Measurements from ENCODE around the gene RNASE3.
A peak's percentile ranks its signal among the peaks of the same experiment; 100 is the strongest.
"Not testable (repeated sequence)": the region's sequence is repeated elsewhere in the genome, so short reads cannot be mapped to it uniquely, and the experiment has no call there.

The RNASE3 gene

GRCh38 chr14:20891126-20891825 lies at the start of gene RNASE3:
RNASE3 (plus strand) TSS chr14:20891385; CDS start chr14:20891687, 302 bp downstream.
- not testable (repeated sequence) for DNase-seq (ENCODE audit: low read depth)

DNA sequence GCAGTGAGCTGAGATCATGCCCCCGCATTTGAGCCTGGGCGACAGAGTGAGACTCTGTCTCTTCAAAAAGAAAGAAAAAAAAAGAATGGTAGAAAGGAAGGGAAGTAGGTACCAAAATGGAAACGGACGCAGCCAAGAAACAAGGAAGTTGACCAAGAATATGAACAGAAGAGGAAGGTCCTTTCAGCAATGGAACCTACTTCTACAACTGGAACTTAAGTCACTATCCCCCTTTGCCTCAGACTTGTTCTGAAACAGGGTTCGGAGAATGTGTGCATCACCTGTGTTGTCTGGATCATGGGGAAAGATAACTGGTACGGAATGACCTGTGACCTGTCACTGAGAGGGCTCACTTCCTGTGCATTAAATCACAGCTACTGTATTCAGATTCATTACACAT lies 44.6 kb upstream of the RNASE3 start:
- no peak for DNase-seq (ENCODE audit: low read depth)

DNA sequence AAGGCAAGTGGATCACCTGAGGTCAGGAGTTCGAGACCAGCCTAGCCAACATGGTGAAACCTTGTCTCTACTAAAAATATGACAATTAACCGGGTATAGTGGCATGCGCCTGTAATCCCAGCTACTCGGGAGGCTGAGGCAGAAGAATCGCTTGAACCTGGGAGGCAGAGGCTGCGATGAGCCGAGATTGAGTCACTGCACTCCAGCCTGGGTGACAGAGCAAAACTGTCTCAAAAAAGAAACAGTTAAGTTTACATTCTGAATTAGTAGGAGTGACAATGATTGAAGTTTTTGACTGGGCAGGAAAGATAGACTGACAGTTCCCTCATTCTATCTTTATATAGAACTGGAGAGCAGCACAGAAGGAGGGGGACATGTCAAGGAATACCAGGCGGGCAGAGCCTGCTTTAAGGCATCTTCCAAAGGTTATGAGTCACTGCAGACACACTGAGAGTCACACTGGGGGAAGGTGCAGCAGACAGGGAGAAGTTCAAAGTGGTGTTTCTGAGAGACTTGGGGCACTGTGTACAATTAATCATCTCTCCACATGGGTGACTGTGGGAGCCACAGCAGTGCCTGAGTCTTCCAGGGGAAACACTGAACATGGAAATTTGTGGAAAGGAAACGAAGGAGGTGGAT lies 42.8 kb upstream of the RNASE3 start:
- no peak for DNase-seq (ENCODE audit: low read depth)

- no peak for DNase-seq (ENCODE audit: low read depth)
Measured at GRCh38 chr14:20848955-20849570, 42.1 kb upstream of the RNASE3 start.

- no peak for DNase-seq (ENCODE audit: low read depth)
Measured at GRCh38 chr14:20853042-20853441, 38.1 kb upstream of the RNASE3 start.

DNA sequence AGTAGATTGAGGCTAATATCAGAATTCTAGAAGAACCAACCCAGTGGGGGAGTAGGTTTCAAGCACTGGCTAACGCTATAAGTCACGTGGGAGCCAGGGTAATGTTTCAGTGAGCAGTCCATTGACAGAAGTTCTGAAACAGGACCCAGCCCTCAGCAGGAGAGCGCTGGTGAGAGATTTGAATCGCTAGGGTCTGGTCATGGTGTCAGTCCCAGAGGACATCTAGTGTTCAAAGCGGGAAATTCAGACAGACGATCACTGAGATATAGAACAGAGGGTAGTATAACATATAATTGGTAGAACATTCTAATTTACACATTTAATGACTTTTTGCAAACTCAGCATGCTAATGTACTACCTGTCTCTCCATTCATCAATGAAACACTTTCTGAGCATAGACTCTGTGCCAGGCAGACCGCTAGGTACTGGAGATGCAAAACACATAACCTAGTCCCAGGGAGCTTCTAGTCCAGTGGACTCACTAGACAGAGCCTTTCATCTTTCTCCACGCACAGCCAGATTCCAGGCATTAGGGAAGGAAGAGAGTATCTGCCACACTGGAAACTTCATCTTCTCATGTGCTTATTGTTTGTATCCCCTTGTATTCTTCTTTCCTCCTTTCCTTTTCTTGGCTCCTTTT lies 35.4 kb upstream of the RNASE3 start:
- peak; percentile 1 for DNase-seq (ENCODE audit: low read depth)

GRCh38 chr14:20857207-20857606 lies 34.0 kb upstream of the RNASE3 start:
- no peak for DNase-seq (ENCODE audit: low read depth)

GRCh38 chr14:20857630-20858261 lies 33.4 kb upstream of the RNASE3 start:
- DNase-seq (ENCODE audit: low read depth), result peak; percentile 15

DNA sequence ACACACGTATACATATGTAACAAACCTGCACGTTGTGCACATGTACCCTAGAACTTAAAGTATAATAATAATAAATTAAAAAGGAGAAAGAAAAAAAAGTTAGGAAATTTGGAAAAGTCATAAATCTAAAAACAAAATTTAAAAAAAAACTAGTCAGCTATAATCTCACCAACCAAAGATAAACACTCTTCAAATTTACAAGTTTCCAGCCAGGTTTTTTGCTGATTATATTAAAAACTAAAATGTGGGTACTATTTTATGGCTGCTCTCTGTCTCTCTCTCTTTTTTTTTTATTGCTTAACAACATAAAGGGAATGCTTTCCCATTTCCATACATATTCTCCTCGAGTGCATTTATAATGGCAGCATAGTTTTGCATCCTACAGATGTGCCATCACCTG lies 25.0 kb upstream of the RNASE3 start:
- no peak for DNase-seq (ENCODE audit: low read depth)

GRCh38 chr14:20866963-20867362 lies 24.2 kb upstream of the RNASE3 start:
- no peak for DNase-seq (ENCODE audit: low read depth)

- DNase-seq (ENCODE audit: low read depth), result peak; percentile 23
Measured at GRCh38 chr14:20873370-20874177, 17.6 kb upstream of the RNASE3 start.

DNA sequence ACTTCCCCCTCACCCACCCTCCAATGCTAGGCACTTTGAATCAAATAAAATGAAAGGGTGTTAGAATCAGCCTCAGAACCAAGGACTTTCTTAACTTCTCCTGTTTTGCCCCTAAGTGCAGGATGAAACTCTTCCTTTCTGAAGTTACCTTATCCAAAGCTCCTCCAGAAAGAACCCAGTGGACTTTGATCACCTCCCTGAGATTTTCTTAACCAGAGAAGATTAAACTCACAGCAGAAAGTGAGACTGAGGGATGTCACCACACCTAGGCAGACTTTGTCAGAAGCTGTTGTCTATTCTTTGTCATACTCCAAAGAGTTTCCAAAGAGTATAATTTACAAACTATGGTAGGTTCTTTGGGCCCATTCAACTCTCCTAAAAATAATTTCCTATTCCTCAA lies 14.2 kb upstream of the RNASE3 start:
- no peak for DNase-seq (ENCODE audit: low read depth)

GRCh38 chr14:20878695-20879094 lies 12.5 kb upstream of the RNASE3 start:
- no peak for DNase-seq (ENCODE audit: low read depth)

- not testable (repeated sequence) for DNase-seq (ENCODE audit: low read depth)
Measured at GRCh38 chr14:20881229-20881628, 10.0 kb upstream of the RNASE3 start.

DNA sequence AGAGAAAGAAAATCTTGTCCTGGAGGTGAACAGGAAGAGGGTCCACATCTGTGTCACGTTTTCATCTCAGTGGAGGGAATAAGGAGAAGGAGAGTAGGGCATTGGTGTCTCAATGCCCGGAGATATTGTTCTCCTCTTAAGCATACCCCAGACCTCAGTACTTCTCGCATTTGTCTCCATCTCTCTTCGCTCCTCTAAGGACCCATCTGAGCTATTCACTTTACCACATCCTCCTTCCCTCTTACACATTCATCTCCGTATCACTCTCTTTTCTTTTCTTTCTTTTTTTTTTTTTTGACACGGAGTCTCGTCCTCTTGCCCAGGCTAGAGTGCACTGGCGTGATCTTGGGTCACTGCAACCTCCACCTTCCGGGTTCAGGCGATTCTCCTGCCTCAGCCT lies 8.4 kb upstream of the RNASE3 start:
- not testable (repeated sequence) for DNase-seq (ENCODE audit: low read depth)

- DNase-seq (ENCODE audit: low read depth), result not testable (repeated sequence)
Measured at GRCh38 chr14:20888411-20888810, 2.8 kb upstream of the RNASE3 start.

DNA sequence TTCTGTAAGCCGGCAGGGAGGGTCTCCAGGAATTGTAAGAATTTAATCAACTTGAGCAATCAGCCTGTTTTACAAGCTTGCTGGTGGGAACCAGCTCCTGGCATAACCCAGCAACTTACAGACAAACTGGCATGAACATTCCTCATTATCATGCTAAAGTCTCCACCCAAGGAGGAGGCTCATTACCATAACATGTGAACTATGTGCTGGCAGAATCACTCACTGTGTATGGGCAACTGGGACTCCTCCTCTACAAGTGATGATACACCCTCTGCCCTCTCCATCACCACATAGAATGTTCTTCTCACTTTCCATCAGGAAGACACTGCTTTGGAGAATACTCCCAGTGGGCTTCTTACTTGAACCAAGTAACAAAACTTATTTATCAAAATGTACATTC lies 4.1 kb downstream of the RNASE3 start:
- not testable (repeated sequence) for DNase-seq (ENCODE audit: low read depth)

DNA sequence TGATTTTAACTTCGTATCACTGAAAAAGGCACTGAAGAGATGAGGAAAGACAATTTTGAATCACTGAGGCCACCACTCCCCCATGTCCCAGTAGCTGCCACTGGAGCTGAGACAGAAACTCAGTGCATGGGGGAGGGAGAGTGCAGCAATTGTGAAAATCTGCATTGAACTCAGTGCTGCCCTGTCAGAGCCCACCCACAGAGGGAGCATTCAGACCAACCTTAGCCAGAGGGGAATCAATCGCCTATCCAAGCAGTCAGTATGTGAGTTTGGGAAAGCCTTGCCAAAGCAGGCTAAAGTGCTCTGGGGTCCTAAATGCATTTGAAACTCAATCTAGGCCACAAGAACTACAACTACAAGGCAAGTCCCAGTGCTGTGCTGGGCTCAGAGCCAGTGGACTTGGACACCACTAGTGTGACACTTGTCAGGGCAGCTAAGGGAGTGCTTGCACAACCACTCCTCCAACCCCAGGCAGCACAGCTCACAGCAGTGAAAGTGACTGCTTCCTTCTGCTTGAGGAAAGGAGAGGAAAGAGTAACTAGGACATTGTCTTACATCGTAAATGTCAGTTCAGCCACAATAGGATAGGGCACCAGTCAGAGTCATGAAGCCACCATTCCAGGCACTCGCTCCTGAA lies 13.3 kb downstream of the RNASE3 start:
- DNase-seq (ENCODE audit: low read depth), result no peak

GRCh38 chr14:20905676-20906075 lies 14.5 kb downstream of the RNASE3 start:
- no peak for DNase-seq (ENCODE audit: low read depth)

DNA sequence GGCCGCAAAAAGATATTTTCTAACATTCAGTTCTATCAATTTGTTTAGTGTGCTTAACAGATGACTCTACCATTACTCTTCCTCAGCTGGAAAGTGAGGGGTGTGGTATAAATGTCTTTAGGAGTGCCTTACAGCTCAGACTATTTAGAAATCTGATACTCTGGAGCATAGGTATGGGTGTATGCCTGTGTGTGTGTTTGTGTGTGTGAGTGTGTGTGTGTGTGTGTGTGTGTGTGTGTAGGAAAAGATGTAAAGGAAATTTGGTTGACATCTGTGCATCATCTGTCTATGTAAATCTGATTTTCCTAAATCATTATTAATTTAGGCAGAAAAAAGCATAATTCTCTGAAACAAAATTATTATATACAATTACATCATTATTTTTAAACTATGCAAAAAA lies 16.0 kb downstream of the RNASE3 start:
- no peak for DNase-seq (ENCODE audit: low read depth)

DNA sequence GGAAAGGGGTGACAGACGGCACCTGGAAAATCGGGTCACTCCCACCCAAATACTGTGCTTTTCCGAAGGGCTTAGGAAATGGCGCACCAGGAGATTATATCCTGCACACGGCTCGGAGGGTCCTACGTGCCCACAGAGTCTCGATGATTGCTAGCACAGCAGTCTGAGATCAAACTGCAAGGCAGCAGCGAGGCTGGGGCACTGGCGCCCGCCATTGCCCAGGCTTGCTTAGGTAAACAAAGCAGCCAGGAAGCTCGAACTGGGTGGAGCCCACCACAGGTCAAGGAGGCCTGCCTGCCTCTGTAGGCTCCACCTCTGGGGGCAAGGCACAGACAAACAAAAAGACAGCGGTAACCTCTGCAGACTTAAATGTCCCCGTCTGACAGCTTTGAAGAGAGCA lies 19.6 kb downstream of the RNASE3 start:
- DNase-seq (ENCODE audit: low read depth), result not testable (repeated sequence)
